Breast epithelium (tissue), 3 donors: ENCODE measurements around the gene NCK2.

Experiments
- CTCF ChIP-seq, 3 donors: fragments of 450-650 bp; IDR thresholded peaks; one replicate each; pipeline ENCODE4 v1.5.1; 2016 to 2017; ENCODE audit warnings: antibody characterized with exemption in 3 of 3, mild to moderate bottlenecking in 3 of 3, moderate library complexity in 3 of 3
- POLR2AphosphoS5 ChIP-seq, 3 donors: sonication (generic); formaldehyde crosslinking; IDR thresholded peaks; one replicate each; pipeline ENCODE4 v1.6.1; 2017; ENCODE audit warnings: antibody characterized with exemption in 3 of 3

DNA sequence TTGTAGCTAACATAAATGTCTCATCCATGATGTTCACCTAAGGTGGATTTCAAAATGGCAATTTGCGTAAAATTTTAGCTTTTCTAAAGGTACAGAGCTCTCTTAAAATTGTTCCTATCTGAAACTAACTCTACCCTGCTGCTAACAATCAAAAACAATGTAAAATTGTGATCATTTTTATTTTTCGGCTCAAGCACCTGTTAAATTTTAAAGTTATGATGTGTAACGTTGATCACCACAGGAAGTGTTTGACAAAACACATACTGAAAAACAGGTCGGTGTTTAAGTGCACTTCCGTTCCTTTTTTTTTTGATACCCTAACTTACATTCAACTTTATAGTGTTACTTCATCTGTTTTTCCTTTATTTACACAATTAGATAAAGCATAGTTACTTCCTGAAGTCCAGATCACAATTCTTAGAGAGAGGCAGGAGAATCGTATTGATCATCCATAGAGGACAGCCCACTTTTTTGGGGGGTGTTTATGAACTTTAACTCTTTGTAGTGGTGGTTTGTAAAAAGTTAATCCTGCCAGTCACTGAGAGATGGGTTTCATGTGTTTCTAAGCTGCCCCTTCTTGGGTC, 6.0 kb upstream of the NCK2 start:
- TF ChIP-seq CTCF (IDR thresholded peaks at IDR 0.05) (no peak), POLR2AphosphoS5 (IDR thresholded peaks at IDR 0.05) (no peak)
